DND-41 (cell line): ENCODE results near the gene ACAP2.

ENCODE experiments used
- ATAC-seq: fragments of 200-7000 bp; cut with Tn5 transposase; 3 replicates; pipeline ENCODE4 v1.9.1; 2021; ENCODE audit warnings: low read depth; ENCODE audit not compliant: insufficient read depth
- DNase-seq: peaks from one replicate; pipeline ENCODE4 v3.0.0-alpha.2; 2020
- H2AFZ ChIP-seq: 2 replicates; pipeline ENCODE4 v1.6.0; 2012; ENCODE audit warnings: low read depth, low read length
- H3K27ac ChIP-seq: 2 replicates; pipeline ENCODE4 v1.5.1; 2012; ENCODE audit warnings: low read length, inconsistent platforms
- H3K27me3 ChIP-seq: fragments of 200-600 bp; sonication (generic); 2 replicates; pipeline ENCODE4 v1.6.0; 2012; ENCODE audit warnings: low read length, mild to moderate bottlenecking, inconsistent platforms; ENCODE audit not compliant: insufficient read depth, poor library complexity
- H3K36me3 ChIP-seq: 2 replicates; pipeline ENCODE4 v1.5.1; 2012; ENCODE audit warnings: low read length, inconsistent platforms; ENCODE audit not compliant: insufficient read depth
- H3K4me1 ChIP-seq: 2 replicates; pipeline ENCODE4 v1.5.1; 2012; ENCODE audit warnings: mild to moderate bottlenecking, low read length; ENCODE audit not compliant: insufficient read depth
- H3K4me2 ChIP-seq: 2 replicates; pipeline ENCODE4 v1.6.0; 2012; ENCODE audit warnings: mild to moderate bottlenecking, moderate library complexity, low read length, inconsistent platforms; ENCODE audit not compliant: insufficient read depth
- H3K4me3 ChIP-seq, 2 experiments: fragments of 200-600 bp in 1 of 2; shearing (Covaris generic) in 1 of 2; 2 replicates each; pipeline ENCODE4 v1.5.1; 2012 to 2016; ENCODE audit warnings: inconsistent platforms in 2 of 2, low read length in 2 of 2, mild to moderate bottlenecking in 2 of 2, low read depth in 1 of 2, moderate library complexity in 1 of 2
- H3K79me2 ChIP-seq: 2 replicates; pipeline ENCODE4 v1.6.0; 2012; ENCODE audit warnings: low read length, inconsistent platforms; ENCODE audit not compliant: insufficient read depth
- H3K9ac ChIP-seq: 2 replicates; pipeline ENCODE4 v1.6.0; 2012; ENCODE audit warnings: low read depth, mild to moderate bottlenecking, inconsistent platforms, low read length, moderate library complexity
- H3K9me3 ChIP-seq: 2 replicates; pipeline ENCODE4 v1.5.1; 2012; ENCODE audit warnings: low read length, moderate library complexity, mild to moderate bottlenecking, inconsistent platforms; ENCODE audit not compliant: insufficient read depth, severe bottlenecking
- H4K20me1 ChIP-seq: 2 replicates; pipeline ENCODE4 v1.6.0; 2012; ENCODE audit warnings: low read length; ENCODE audit not compliant: insufficient read depth
- CTCF ChIP-seq: IDR thresholded peaks from 2 replicates; pipeline ENCODE4 v1.5.1; 2012; ENCODE audit warnings: borderline replicate concordance, low read length, moderate library complexity, mild to moderate bottlenecking; ENCODE audit not compliant: poor library complexity, severe bottlenecking; ENCODE audit errors: extremely low read depth
- EZH2 ChIP-seq: IDR thresholded peaks from 3 replicates; pipeline ENCODE4 v1.6.1; 2012; ENCODE audit warnings: borderline replicate concordance, low read depth, mild to moderate bottlenecking, moderate library complexity, low read length, inconsistent platforms; ENCODE audit not compliant: severe bottlenecking

The ACAP2 gene

GRCh38 chr3:195255571-195256501 lies 187.0 kb downstream of the ACAP2 start:
- no peak overlapping the region for H3K9ac ChIP-seq
- no peaks in the 10 kb centered on the region for H3K9me3 ChIP-seq
- no peak overlapping the region for H3K4me3 ChIP-seq
- H3K27ac ChIP-seq = no peak overlapping the region
- DNase-seq (no peak), ATAC-seq (no peak)
- H3K4me1 ChIP-seq = peaks cover 18% of the 10 kb centered on the region
- H3K36me3 ChIP-seq = no peaks in the 10 kb centered on the region
- no peak overlapping the region for H2AFZ ChIP-seq
- TF ChIP-seq EZH2 (no peak), CTCF (no peak)
- no peak overlapping the region for H3K4me2 ChIP-seq
- H3K27me3 ChIP-seq = no peaks in the 10 kb centered on the region
- H4K20me1 ChIP-seq = peaks cover 82% of the 10 kb centered on the region
- H3K79me2 ChIP-seq = peaks cover 7% of the 10 kb centered on the region; the same call in 1 of the 2 replicates

- Histone ChIP-seq H2AFZ (no peak overlapping the region), H4K20me1 (peaks cover 80% of the 10 kb centered on the region), H3K36me3 (no peaks in the 10 kb centered on the region), H3K27ac (no peak overlapping the region), H3K4me3 (no peak overlapping the region), H3K79me2 (peaks cover 7% of the 10 kb centered on the region; the same call in 1 of the 2 replicates), H3K9ac (no peak overlapping the region), H3K9me3 (no peaks in the 10 kb centered on the region), H3K4me2 (no peak overlapping the region), H3K4me1 (peaks cover 11% of the 10 kb centered on the region), H3K27me3 (no peaks in the 10 kb centered on the region)
- TF ChIP-seq CTCF (no peak), EZH2 (no peak)
- ATAC-seq (no peak), DNase-seq (no peak)
These were observed 187.7 kb downstream of the ACAP2 start for GRCh38 chr3:195255176-195255500.

- Histone ChIP-seq H4K20me1 (peaks cover 79% of the 10 kb centered on the region), H3K9me3 (no peaks in the 10 kb centered on the region), H3K27ac (no peak overlapping the region), H3K4me3 (no peak overlapping the region), H3K9ac (no peak overlapping the region), H3K4me2 (no peak overlapping the region), H2AFZ (no peak overlapping the region), H3K27me3 (no peaks in the 10 kb centered on the region), H3K36me3 (no peaks in the 10 kb centered on the region), H3K79me2 (peaks cover 12% of the 10 kb centered on the region; the same call in 1 of the 2 replicates), H3K4me1 (peaks cover 6% of the 10 kb centered on the region)
- no peak for TF ChIP-seq CTCF
- no peak for TF ChIP-seq EZH2
- DNase-seq (no peak), ATAC-seq (no peak)
These were observed 188.2 kb downstream of the ACAP2 start for GRCh38 chr3:195254454-195255175.
